ENCODE results near the gene PRKCA.
"Not testable (repeated sequence)": the region's sequence is repeated elsewhere in the genome, so short reads cannot be mapped to it uniquely, and the experiment has no call there.

Gene PRKCA

DNA sequence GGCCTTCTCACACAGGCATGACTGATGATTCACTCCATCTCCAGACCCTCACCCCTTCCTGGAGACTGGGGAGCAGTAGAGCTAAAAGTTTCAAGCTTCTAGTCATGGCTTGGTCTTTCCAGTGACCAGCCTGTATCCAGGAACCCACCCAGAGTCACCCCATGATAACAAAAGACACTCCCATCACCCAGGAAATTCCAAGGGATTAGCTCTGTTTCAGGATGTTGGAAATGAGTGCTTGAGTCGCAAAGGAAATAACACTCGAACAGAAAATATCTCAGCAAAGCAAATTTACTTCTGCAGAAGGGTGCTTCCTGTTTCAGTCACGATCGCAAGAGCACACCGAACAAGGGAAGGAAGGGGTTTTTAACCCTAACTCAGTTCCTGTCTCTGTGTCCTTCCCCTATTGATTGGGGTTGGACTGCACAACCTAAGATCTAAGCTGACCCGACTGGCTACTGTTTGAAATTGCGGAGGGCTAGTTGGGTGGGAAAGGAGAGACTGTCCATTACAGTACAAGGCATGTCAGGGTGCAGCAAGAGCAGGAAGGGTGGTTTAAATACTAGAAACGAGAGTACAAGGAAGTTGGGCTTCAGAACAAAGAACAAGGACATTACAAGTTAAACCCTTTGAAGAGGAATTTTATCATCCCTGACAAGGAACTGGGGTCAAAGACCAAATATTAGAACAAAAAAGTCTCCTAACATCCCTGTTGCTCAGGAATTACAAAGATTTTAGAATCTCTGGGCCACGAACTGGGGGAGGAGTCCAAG lies 308.1 kb downstream of the PRKCA start:
- no peak overlapping the region for H3K4me3 ChIP-seq
- TF ChIP-seq FOXP2 (optimal IDR thresholded peaks at IDR 0.05; ENCODE audit: control extremely low read depth, extremely low read length, insufficient read depth) (no peak), POLR2AphosphoS5 (IDR thresholded peaks at IDR 0.05; ENCODE audit: borderline replicate concordance, low read depth, low read length) (no peak), EZH2 (IDR thresholded peaks at IDR 0.05) (no peak)
- no peak for DNase-seq (ENCODE audit: low read depth, low spot score)

GRCh38 chr17:66611397-66611796 lies 309.0 kb downstream of the PRKCA start:
- H3K4me3 ChIP-seq, result no peak overlapping the region
- no peaks in the 10 kb centered on the region for H3K9me3 ChIP-seq (ENCODE audit: low read depth, low read length)
- TF ChIP-seq FOXP2 (optimal IDR thresholded peaks at IDR 0.05; ENCODE audit: control extremely low read depth, extremely low read length, insufficient read depth), result no peak
- no peak for TF ChIP-seq POLR2AphosphoS5 (IDR thresholded peaks at IDR 0.05; ENCODE audit: borderline replicate concordance, low read depth, low read length)
- TF ChIP-seq EZH2 (IDR thresholded peaks at IDR 0.05), result no peak
- no peaks in the 10 kb centered on the region for H3K36me3 ChIP-seq (ENCODE audit: insufficient read depth, low read length)
- H3K9ac ChIP-seq (ENCODE audit: insufficient read length), result no peak overlapping the region
- DNase-seq (ENCODE audit: low read depth, low spot score), result no peak
- H3K27ac ChIP-seq, result no peak overlapping the region

More for the DNA sequence above, 308.1 kb downstream of the PRKCA start:
- no peak overlapping the region for H3K27ac ChIP-seq
- no peaks in the 10 kb centered on the region for H3K36me3 ChIP-seq (ENCODE audit: insufficient read depth, low read length)
- H3K9ac ChIP-seq (ENCODE audit: insufficient read length), result no peak overlapping the region
- H3K9me3 ChIP-seq (ENCODE audit: low read depth, low read length), result no peaks in the 10 kb centered on the region

DNA sequence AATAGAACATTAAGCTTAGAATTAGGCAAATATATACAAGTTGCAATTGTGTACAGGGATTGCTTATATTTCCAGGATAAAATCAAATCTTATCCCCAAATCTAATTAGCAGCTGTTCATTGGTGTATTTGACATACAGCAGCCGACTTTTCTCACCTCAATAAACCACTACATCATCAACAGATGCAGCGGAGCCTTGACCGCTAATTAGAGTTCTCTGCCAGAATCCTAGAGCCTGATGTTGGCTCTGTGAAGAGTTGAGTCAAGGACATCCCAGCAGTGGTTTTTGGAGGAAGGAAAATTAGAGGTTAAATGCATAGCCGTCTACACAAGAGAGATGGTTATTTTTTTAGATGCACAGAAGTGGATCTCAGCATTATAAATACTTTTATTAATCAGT lies 310.6 kb downstream of the PRKCA start:
- H3K36me3 ChIP-seq (ENCODE audit: insufficient read depth, low read length), result no peaks in the 10 kb centered on the region
- DNase-seq (ENCODE audit: low read depth, low spot score), result no peak
- no peaks in the 10 kb centered on the region for H3K9me3 ChIP-seq (ENCODE audit: low read depth, low read length)
- TF ChIP-seq FOXP2 (optimal IDR thresholded peaks at IDR 0.05; ENCODE audit: control extremely low read depth, extremely low read length, insufficient read depth) (no peak), EZH2 (IDR thresholded peaks at IDR 0.05) (no peak), POLR2AphosphoS5 (IDR thresholded peaks at IDR 0.05; ENCODE audit: borderline replicate concordance, low read depth, low read length) (no peak)
- no peak overlapping the region for H3K27ac ChIP-seq
- H3K9ac ChIP-seq (ENCODE audit: insufficient read length), result no peak overlapping the region
- H3K4me3 ChIP-seq, result no peak overlapping the region

DNA sequence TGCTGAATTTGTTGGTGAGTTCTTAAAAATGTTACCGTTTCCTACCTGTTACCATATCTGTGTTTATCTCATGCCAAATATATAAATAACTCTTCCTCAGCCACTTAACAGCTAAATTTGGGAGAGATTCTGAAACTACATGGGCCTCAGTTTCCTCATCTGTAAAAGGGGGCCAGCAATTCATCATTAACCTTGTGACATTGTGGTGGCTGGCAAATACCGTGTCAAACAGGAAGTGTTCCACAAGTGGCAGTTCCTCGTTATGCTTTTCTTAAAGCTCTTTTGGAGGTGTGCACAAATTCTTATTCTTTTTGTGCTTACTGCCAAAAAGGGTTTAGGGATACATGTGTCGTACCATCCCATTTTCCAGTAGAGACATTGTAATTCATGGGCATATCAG lies 312.1 kb downstream of the PRKCA start:
- Histone ChIP-seq H3K36me3 (ENCODE audit: insufficient read depth, low read length) (no peaks in the 10 kb centered on the region), H3K9me3 (ENCODE audit: low read depth, low read length) (no peaks in the 10 kb centered on the region), H3K4me3 (no peak overlapping the region), H3K9ac (ENCODE audit: insufficient read length) (no peak overlapping the region), H3K27ac (no peak overlapping the region)
- DNase-seq (ENCODE audit: low read depth, low spot score), result no peak
- TF ChIP-seq EZH2 (IDR thresholded peaks at IDR 0.05), result no peak
- no peak for TF ChIP-seq POLR2AphosphoS5 (IDR thresholded peaks at IDR 0.05; ENCODE audit: borderline replicate concordance, low read depth, low read length)
- no peak for TF ChIP-seq FOXP2 (optimal IDR thresholded peaks at IDR 0.05; ENCODE audit: control extremely low read depth, extremely low read length, insufficient read depth)

DNA sequence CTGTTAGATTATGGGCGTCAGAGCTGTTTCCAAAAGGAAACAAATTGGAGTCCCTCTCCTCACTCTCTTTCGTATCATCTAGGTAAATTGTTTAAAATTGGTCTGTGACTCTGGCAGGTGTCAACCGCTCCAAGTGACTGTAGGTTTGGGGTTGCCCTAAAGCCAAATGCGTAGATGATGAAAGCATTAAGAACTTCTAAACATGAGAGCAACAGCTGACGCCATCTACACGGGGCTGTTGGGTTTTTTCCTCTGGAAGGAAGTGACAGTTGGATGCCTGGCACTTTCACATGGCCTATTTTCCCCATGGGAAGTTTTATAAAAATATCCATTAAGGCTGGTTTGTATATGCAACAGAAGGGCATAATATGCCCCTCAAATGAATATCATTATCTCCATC lies 316.8 kb downstream of the PRKCA start:
- Histone ChIP-seq H3K9me3 (ENCODE audit: low read depth, low read length) (no peaks in the 10 kb centered on the region), H3K36me3 (ENCODE audit: insufficient read depth, low read length) (no peaks in the 10 kb centered on the region), H3K9ac (ENCODE audit: insufficient read length) (no peak overlapping the region), H3K27ac (no peak overlapping the region), H3K4me3 (no peak overlapping the region)
- no peak for DNase-seq (ENCODE audit: low read depth, low spot score)
- TF ChIP-seq EZH2 (IDR thresholded peaks at IDR 0.05) (no peak), FOXP2 (optimal IDR thresholded peaks at IDR 0.05; ENCODE audit: control extremely low read depth, extremely low read length, insufficient read depth) (no peak), POLR2AphosphoS5 (IDR thresholded peaks at IDR 0.05; ENCODE audit: borderline replicate concordance, low read depth, low read length) (no peak)

DNA sequence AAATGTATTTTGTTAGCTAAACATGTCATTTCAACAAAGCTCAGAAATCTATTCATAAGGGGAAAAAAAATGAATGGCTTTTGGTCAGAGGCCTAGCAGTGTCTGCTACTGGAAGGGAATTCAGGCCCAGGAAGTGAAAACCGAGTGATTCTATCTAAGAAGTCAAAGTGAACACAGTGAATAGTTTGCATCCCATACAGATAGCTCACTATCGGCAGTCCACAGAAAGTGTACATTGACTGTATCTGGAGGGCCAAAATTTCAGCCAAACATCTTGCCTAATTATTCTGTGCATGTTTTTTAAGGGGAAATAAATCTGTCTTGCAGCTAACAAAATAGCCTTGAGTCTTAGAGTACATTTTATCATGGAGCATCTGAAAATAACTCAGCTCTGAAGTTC lies 318.1 kb downstream of the PRKCA start:
- Histone ChIP-seq H3K36me3 (ENCODE audit: insufficient read depth, low read length) (no peaks in the 10 kb centered on the region), H3K9me3 (ENCODE audit: low read depth, low read length) (no peaks in the 10 kb centered on the region), H3K4me3 (no peak overlapping the region), H3K9ac (ENCODE audit: insufficient read length) (no peak overlapping the region), H3K27ac (no peak overlapping the region)
- no peak for DNase-seq (ENCODE audit: low read depth, low spot score)
- TF ChIP-seq POLR2AphosphoS5 (IDR thresholded peaks at IDR 0.05; ENCODE audit: borderline replicate concordance, low read depth, low read length) (no peak), FOXP2 (optimal IDR thresholded peaks at IDR 0.05; ENCODE audit: control extremely low read depth, extremely low read length, insufficient read depth) (no peak), EZH2 (IDR thresholded peaks at IDR 0.05) (no peak)

DNA sequence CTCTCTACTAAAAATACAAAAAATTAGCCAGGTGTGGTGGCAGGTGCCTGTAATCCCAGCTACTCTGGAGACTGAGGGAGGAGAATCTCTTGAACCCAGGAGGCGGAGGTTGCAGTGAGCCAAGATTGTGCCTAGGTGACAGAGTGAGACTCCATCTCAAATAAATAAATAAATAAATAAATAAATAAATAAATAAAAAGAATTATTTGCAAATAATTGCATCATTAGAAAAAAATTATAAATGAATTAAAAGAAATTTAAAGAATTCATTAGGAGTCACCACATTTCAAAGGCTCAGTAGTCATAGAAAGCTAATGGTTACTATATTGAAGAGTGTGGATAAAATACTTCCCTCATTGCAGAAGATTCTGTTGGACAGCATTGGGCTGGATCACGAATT lies 322.2 kb downstream of the PRKCA start:
- H3K36me3 ChIP-seq (ENCODE audit: insufficient read depth, low read length); H3K4me3 ChIP-seq; H3K9ac ChIP-seq (ENCODE audit: insufficient read length); H3K9me3 ChIP-seq (ENCODE audit: low read depth, low read length); DNase-seq (ENCODE audit: low read depth, low spot score); H3K27ac ChIP-seq: not testable (repeated sequence)

DNA sequence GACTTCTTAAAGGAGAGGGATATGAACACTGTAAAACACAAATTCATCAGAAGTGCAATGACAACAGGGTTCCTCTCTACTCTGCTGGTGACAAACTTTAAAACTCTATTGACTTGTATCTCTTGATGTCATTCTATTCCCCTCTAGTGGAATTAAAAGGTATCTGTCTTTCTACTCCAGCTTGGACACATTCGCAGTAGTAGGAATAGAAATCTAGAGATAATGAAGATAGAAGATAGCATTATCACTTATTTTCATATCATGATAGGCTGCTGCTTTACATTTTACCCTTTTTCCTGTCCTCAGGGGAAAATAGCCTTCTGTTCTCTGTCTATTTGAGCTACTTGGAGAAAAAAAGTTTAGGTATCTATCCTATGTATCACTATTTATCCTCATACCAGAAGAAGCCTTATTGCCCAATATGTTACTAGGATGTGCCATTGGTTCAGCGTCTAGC lies 322.9 kb downstream of the PRKCA start:
- no peaks in the 10 kb centered on the region for H3K9me3 ChIP-seq (ENCODE audit: low read depth, low read length)
- H3K36me3 ChIP-seq (ENCODE audit: insufficient read depth, low read length), result no peaks in the 10 kb centered on the region
- DNase-seq (ENCODE audit: low read depth, low spot score), result peak; percentile 52
- TF ChIP-seq FOXP2 (optimal IDR thresholded peaks at IDR 0.05; ENCODE audit: control extremely low read depth, extremely low read length, insufficient read depth) (no peak), POLR2AphosphoS5 (IDR thresholded peaks at IDR 0.05; ENCODE audit: borderline replicate concordance, low read depth, low read length) (no peak), EZH2 (IDR thresholded peaks at IDR 0.05) (no peak)
- H3K27ac ChIP-seq, result no peak overlapping the region
- 0 out of 2 replicates have a peak overlapping the region, but pooled peaks have one; percentile 10 for H3K4me3 ChIP-seq
- H3K9ac ChIP-seq (ENCODE audit: insufficient read length), result no peak overlapping the region

GRCh38 chr17:66627985-66628384 lies 325.6 kb downstream of the PRKCA start:
- Histone ChIP-seq H3K9ac (ENCODE audit: insufficient read length) (no peak overlapping the region), H3K9me3 (ENCODE audit: low read depth, low read length) (no peaks in the 10 kb centered on the region), H3K27ac (no peak overlapping the region), H3K4me3 (no peak overlapping the region), H3K36me3 (ENCODE audit: insufficient read depth, low read length) (no peaks in the 10 kb centered on the region)
- no peak for TF ChIP-seq FOXP2 (optimal IDR thresholded peaks at IDR 0.05; ENCODE audit: control extremely low read depth, extremely low read length, insufficient read depth)
- DNase-seq (ENCODE audit: low read depth, low spot score), result no peak

Measured in SK-N-MC (cell line).